GM23248 (cell line): ENCODE data around the gene CDK13. TPM values are rescaled to one million over a fixed set of nuclear protein-coding genes. Genes with fewer than 3 reads are reported as not detected.

ENCODE experiments used
- DNase-seq: peaks from one replicate; pipeline ENCODE4 v3.0.0-alpha.2; 2015
- H2AFZ ChIP-seq: fragments of 200-600 bp; sonication (generic); 2 replicates; pipeline ENCODE4 v1.6.1; 2016; ENCODE audit warnings: antibody characterized with exemption
- H3F3A ChIP-seq: fragments of 200-600 bp; sonication (generic); 2 replicates; pipeline ENCODE4 v1.6.1; 2016; ENCODE audit warnings: mild to moderate bottlenecking, antibody characterized with exemption, mixed run types; ENCODE audit not compliant: insufficient read depth
- H3K27ac ChIP-seq: fragments of 200-600 bp; sonication (generic); 2 replicates; pipeline ENCODE4 v1.5.1; 2016; ENCODE audit warnings: mild to moderate bottlenecking
- H3K27me3 ChIP-seq: fragments of 200-600 bp; sonication (generic); replicated peaks from 2 replicates; pipeline ENCODE4 v1.6.1; 2016; ENCODE audit warnings: mild to moderate bottlenecking; ENCODE audit not compliant: insufficient read depth
- H3K36me3 ChIP-seq: fragments of 200-600 bp; sonication (generic); 2 replicates; pipeline ENCODE4 v1.6.1; 2016; ENCODE audit warnings: low read depth, mild to moderate bottlenecking
- H3K4me1 ChIP-seq: fragments of 200-600 bp; sonication (generic); 2 replicates; pipeline ENCODE4 v1.6.1; 2016; ENCODE audit warnings: mild to moderate bottlenecking; ENCODE audit not compliant: insufficient read depth
- H3K4me2 ChIP-seq: fragments of 200-600 bp; sonication (generic); one replicate; pipeline ENCODE4 v1.6.1; 2016; ENCODE audit warnings: mild to moderate bottlenecking; ENCODE audit not compliant: unreplicated experiment
- H3K4me3 ChIP-seq: fragments of 200-600 bp; sonication (generic); 2 replicates; pipeline ENCODE4 v1.5.1; 2016; ENCODE audit warnings: mild to moderate bottlenecking
- H3K79me2 ChIP-seq: fragments of 200-600 bp; sonication (generic); 2 replicates; pipeline ENCODE4 v1.6.1; 2016; ENCODE audit warnings: mild to moderate bottlenecking; ENCODE audit not compliant: insufficient read depth
- H3K9ac ChIP-seq: fragments of 200-600 bp; sonication (generic); 2 replicates; pipeline ENCODE4 v1.6.1; 2016; ENCODE audit warnings: mild to moderate bottlenecking
- H3K9me2 ChIP-seq: fragments of 200-600 bp; sonication (generic); 2 replicates; pipeline ENCODE4 v1.6.1; 2016; ENCODE audit warnings: mixed run types, mild to moderate bottlenecking, moderate library complexity; ENCODE audit not compliant: insufficient read depth
- H3K9me3 ChIP-seq: fragments of 200-600 bp; sonication (generic); one replicate; pipeline ENCODE4 v1.6.1; 2017; ENCODE audit warnings: low read depth
- H4K20me1 ChIP-seq: fragments of 200-600 bp; sonication (generic); 2 replicates; pipeline ENCODE4 v1.6.0; 2016; ENCODE audit not compliant: insufficient read depth
- EZH2 ChIP-seq: fragments of 200-600 bp; sonication (generic); IDR thresholded peaks from 2 replicates; pipeline ENCODE4 v1.6.1; 2018; ENCODE audit warnings: antibody characterized with exemption, mild to moderate bottlenecking; ENCODE audit not compliant: insufficient read depth, poor library complexity, severe bottlenecking
- EZH2phosphoT487 ChIP-seq: fragments of 200-600 bp; sonication (generic); IDR thresholded peaks from 2 replicates; pipeline ENCODE4 v1.6.1; 2018; ENCODE audit warnings: antibody characterized with exemption, moderate library complexity, mild to moderate bottlenecking, low read depth; ENCODE audit not compliant: insufficient read depth
- WGBS, 2 experiments: methylation state at CpG; one replicate each; pipeline ENCODE4 v1.1.6; 2015 to 2017; ENCODE audit warnings: low lambda C conversion rate in 2 of 2, low coverage in 1 of 2; ENCODE audit errors: missing lambda C conversion rate in 2 of 2; 5-methylcytosine and 5-hydroxymethylcytosine counted together
- in situ Hi-C: fragments of 300-500 bp; cut with MboI; formaldehyde crosslinking; loops from 2 replicates; pipeline ENCODE4 v1.15.0; 2020
- polyA plus RNA-seq: library from polyadenylated mRNA; unstranded; fragments of >200 nt; fragmentation: Nextera tagmentation; extraction: Ambion mirVana; gene quantifications from 2 replicates; pipeline ENCODE4 v1.2.1, GENCODE V29; 2016
- total RNA-seq: library from RNA; depleted of rRNA; stranded (reverse); fragments of >200 nt; shearing (Covaris generic); gene quantifications from 2 replicates; pipeline ENCODE4 v1.2.3, GENCODE V29; 2014

Gene CDK13
- total and polyA plus RNA-seq, 2 experiments from 2014 or later: 13.3 to 41.4 TPM

GRCh38 chr7:39921506-39922175 lies 28.4 kb upstream of the CDK13 start:
- Histone ChIP-seq H3K4me2 (no peak overlapping the region), H4K20me1 (no peaks in the 10 kb centered on the region), H3K27ac (no peak overlapping the region), H3K79me2 (no peaks in the 10 kb centered on the region), H3K9me3 (no peaks in the 10 kb centered on the region), H3F3A (no peaks in the 10 kb centered on the region), H3K4me1 (no peaks in the 10 kb centered on the region), H3K9me2 (no peaks in the 10 kb centered on the region), H3K36me3 (no peaks in the 10 kb centered on the region), H3K27me3 (peaks cover 25% of the 10 kb centered on the region; the same call in 1 of the 2 replicates), H3K4me3 (no peak overlapping the region), H3K9ac (no peak overlapping the region), H2AFZ (no peak overlapping the region)
- WGBS, 2 experiments: 27 to 41% methylated on average over 7 of the region's 7 CpGs
- no peak for TF ChIP-seq EZH2phosphoT487
- no peak for TF ChIP-seq EZH2
- in situ Hi-C loops: no loop called here
- peak; percentile 8 for DNase-seq

- Histone ChIP-seq H3K9ac (no peak overlapping the region), H3K27me3 (peaks cover 22% of the 10 kb centered on the region; the same call in 1 of the 2 replicates), H3K27ac (no peak overlapping the region), H3K4me1 (no peaks in the 10 kb centered on the region), H3K4me3 (no peak overlapping the region), H3K79me2 (no peaks in the 10 kb centered on the region), H2AFZ (no peak overlapping the region), H3F3A (no peaks in the 10 kb centered on the region), H3K36me3 (no peaks in the 10 kb centered on the region), H3K9me3 (no peaks in the 10 kb centered on the region), H4K20me1 (no peaks in the 10 kb centered on the region), H3K9me2 (no peaks in the 10 kb centered on the region), H3K4me2 (no peak overlapping the region)
- DNase-seq: no peak
- in situ Hi-C loops: no loop called here
- 36 to 50% methylated on average over 3 of the region's 3 CpGs for WGBS, 2 experiments
- TF ChIP-seq EZH2phosphoT487 (no peak), EZH2 (no peak)
Observed at GRCh38 chr7:39922580-39922979, 27.5 kb upstream of the CDK13 start.

- Histone ChIP-seq H3K9me3 (no peaks in the 10 kb centered on the region), H3K79me2 (no peaks in the 10 kb centered on the region), H3K9me2 (no peaks in the 10 kb centered on the region), H3K4me3 (no peak overlapping the region), H3K27me3 (peaks cover 19% of the 10 kb centered on the region; the same call in 1 of the 2 replicates), H3K36me3 (no peaks in the 10 kb centered on the region), H3K4me2 (no peak overlapping the region), H3K4me1 (no peaks in the 10 kb centered on the region), H4K20me1 (no peaks in the 10 kb centered on the region), H3K27ac (no peak overlapping the region), H3F3A (no peaks in the 10 kb centered on the region), H2AFZ (no peak overlapping the region), H3K9ac (no peak overlapping the region)
- in situ Hi-C loops: no loop called here
- no peak for DNase-seq
- no peak for TF ChIP-seq EZH2phosphoT487
- TF ChIP-seq EZH2: no peak
- WGBS, 2 experiments: 4 to 15% methylated on average over 1 of the region's 1 CpG
Observed at GRCh38 chr7:39923091-39923490, 27.0 kb upstream of the CDK13 start.

GRCh38 chr7:39924122-39924521 lies 25.9 kb upstream of the CDK13 start:
- peaks cover 19% of the 10 kb centered on the region; the same call in 1 of the 2 replicates for H3K27me3 ChIP-seq
- in situ Hi-C loops: no loop called here
- no peak overlapping the region for H3K4me3 ChIP-seq
- no peak for DNase-seq
- H3K9ac ChIP-seq: no peak overlapping the region
- H3K79me2 ChIP-seq: no peaks in the 10 kb centered on the region
- no peaks in the 10 kb centered on the region for H4K20me1 ChIP-seq
- H2AFZ ChIP-seq: no peak overlapping the region
- TF ChIP-seq EZH2phosphoT487: no peak
- no peak for TF ChIP-seq EZH2
- 87 to 95% methylated on average over 2 of the region's 2 CpGs for WGBS, 2 experiments
- no peak overlapping the region for H3K27ac ChIP-seq
- H3K4me2 ChIP-seq: no peak overlapping the region
- no peaks in the 10 kb centered on the region for H3K9me2 ChIP-seq
- H3K36me3 ChIP-seq: no peaks in the 10 kb centered on the region
- no peaks in the 10 kb centered on the region for H3K4me1 ChIP-seq
- H3K9me3 ChIP-seq: no peaks in the 10 kb centered on the region
- no peaks in the 10 kb centered on the region for H3F3A ChIP-seq
